Measurements from ENCODE around the gene TBX2. TPM values are rescaled to one million over a fixed set of nuclear protein-coding genes. Genes with fewer than 3 reads are reported as not detected.

The TBX2 gene
- total RNA-seq, 1 experiment from 2014 or later: 2.1 TPM

- DNase-seq (ENCODE audit: low read depth): no peak
Measured at GRCh38 chr17:61368049-61368831, 31.4 kb upstream of the TBX2 start.

- DNase-seq (ENCODE audit: low read depth): no peak
Measured at GRCh38 chr17:61368832-61369450, 30.7 kb upstream of the TBX2 start.

- DNase-seq (ENCODE audit: low read depth): no peak
Measured at GRCh38 chr17:61369751-61370150, 29.9 kb upstream of the TBX2 start.

- DNase-seq (ENCODE audit: low read depth): no peak
Measured at GRCh38 chr17:61371179-61371578, 28.5 kb upstream of the TBX2 start.

GRCh38 chr17:61371606-61372005, 28.0 kb upstream of the TBX2 start:
- DNase-seq (ENCODE audit: low read depth): no peak

GRCh38 chr17:61372436-61372835, 27.2 kb upstream of the TBX2 start:
- no peak for DNase-seq (ENCODE audit: low read depth)

- no peak for DNase-seq (ENCODE audit: low read depth)
Measured at GRCh38 chr17:61376931-61377838, 22.5 kb upstream of the TBX2 start.

- DNase-seq (ENCODE audit: low read depth): no peak
Measured at GRCh38 chr17:61378658-61379456, 20.8 kb upstream of the TBX2 start.

GRCh38 chr17:61379457-61380216, 20.0 kb upstream of the TBX2 start:
- no peak for DNase-seq (ENCODE audit: low read depth)

GRCh38 chr17:61380217-61380835, 19.3 kb upstream of the TBX2 start:
- DNase-seq (ENCODE audit: low read depth): no peak

- DNase-seq (ENCODE audit: low read depth): no peak
Measured at GRCh38 chr17:61380836-61381525, 18.7 kb upstream of the TBX2 start.

GRCh38 chr17:61381537-61381936, 18.1 kb upstream of the TBX2 start:
- DNase-seq (ENCODE audit: low read depth): no peak

- no peak for DNase-seq (ENCODE audit: low read depth)
Measured at GRCh38 chr17:61382796-61383688, 16.6 kb upstream of the TBX2 start.

- DNase-seq (ENCODE audit: low read depth): no peak
Measured at GRCh38 chr17:61383689-61384201, 15.9 kb upstream of the TBX2 start.

- no peak for DNase-seq (ENCODE audit: low read depth)
Measured at GRCh38 chr17:61384354-61384691, 15.3 kb upstream of the TBX2 start.

GRCh38 chr17:61384692-61385576, 14.7 kb upstream of the TBX2 start:
- no peak for DNase-seq (ENCODE audit: low read depth)

- DNase-seq (ENCODE audit: low read depth): no peak
Measured at GRCh38 chr17:61385577-61386236, 13.9 kb upstream of the TBX2 start.

All from HT1080 (cell line).